Measurements from ENCODE around the gene NMD3. TPM values are rescaled to one million over a fixed set of nuclear protein-coding genes. Genes with fewer than 3 reads are reported as not detected.

Gene NMD3
- total RNA-seq, 1 experiment from 2014 or later: 61.7 TPM

GRCh38 chr3:161231861-161232260 is 10.8 kb downstream of the NMD3 start:
- H3K4me1 Mint-ChIP-seq (ENCODE audit: low read depth, unreplicated experiment): no peaks in the 10 kb centered on the region
- no peaks in the 10 kb centered on the region for H3K27me3 ChIP-seq (replicated peaks; ENCODE audit: control insufficient read depth, insufficient read depth, low read length)
- H3K4me3 Mint-ChIP-seq (ENCODE audit: unreplicated experiment): no peak overlapping the region
- no peak for TF ChIP-seq CTCF (IDR thresholded peaks at IDR 0.05; ENCODE audit: insufficient read depth in 1 of 2, low read depth in 1 of 2, low read length in 1 of 2, severe bottlenecking in 1 of 2, unreplicated experiment in 1 of 2)
- intact Hi-C loops (cut with micrococcal nuclease; ENCODE audit: unreplicated experiment): no loop called here
- no peaks in the 10 kb centered on the region for H3K4me1 ChIP-seq
- POLR2A ChIA-PET: no interaction called here
- no peak overlapping the region for H3K27ac Mint-ChIP-seq (ENCODE audit: unreplicated experiment)
- H3K36me3 Mint-ChIP-seq (ENCODE audit: insufficient read depth, unreplicated experiment): peaks cover 21% of the 10 kb centered on the region
- H3K27me3 Mint-ChIP-seq (ENCODE audit: insufficient read depth, unreplicated experiment): no peaks in the 10 kb centered on the region
- H3K4me3 ChIP-seq (ENCODE audit: low read depth, low read length): no peak overlapping the region
- H3K9me3 Mint-ChIP-seq (ENCODE audit: unreplicated experiment): no peaks in the 10 kb centered on the region
- no peak for DNase-seq
- no peaks in the 10 kb centered on the region for H3K9me3 ChIP-seq
- BruUV-seq (replicated peaks): no TSS peak
- H3K36me3 ChIP-seq (ENCODE audit: control insufficient read depth, insufficient read depth, low read length): no peaks in the 10 kb centered on the region; the same call in 1 of the 2 replicates
- CTCF ChIA-PET: no interaction called here

GRCh38 chr3:161233557-161233956 is 12.4 kb downstream of the NMD3 start:
- TF ChIP-seq CTCF (IDR thresholded peaks at IDR 0.05; ENCODE audit: insufficient read depth in 1 of 2, low read depth in 1 of 2, low read length in 1 of 2, severe bottlenecking in 1 of 2, unreplicated experiment in 1 of 2): no peak
- intact Hi-C loops (cut with micrococcal nuclease; ENCODE audit: unreplicated experiment): no loop called here
- ChIA-PET POLR2A (no interaction called here), CTCF (no interaction called here)
- no peaks in the 10 kb centered on the region for H3K4me1 ChIP-seq
- peaks cover 2% of the 10 kb centered on the region; the same call in 1 of the 2 replicates for H3K36me3 ChIP-seq (ENCODE audit: control insufficient read depth, insufficient read depth, low read length)
- BruUV-seq (replicated peaks): no TSS peak
- Mint-ChIP-seq H3K27ac (ENCODE audit: unreplicated experiment) (no peak overlapping the region), H3K27me3 (ENCODE audit: insufficient read depth, unreplicated experiment) (no peaks in the 10 kb centered on the region), H3K4me1 (ENCODE audit: low read depth, unreplicated experiment) (no peaks in the 10 kb centered on the region), H3K9me3 (ENCODE audit: unreplicated experiment) (no peaks in the 10 kb centered on the region), H3K4me3 (ENCODE audit: unreplicated experiment) (no peak overlapping the region), H3K36me3 (ENCODE audit: insufficient read depth, unreplicated experiment) (peaks cover 29% of the 10 kb centered on the region)
- no peaks in the 10 kb centered on the region for H3K27me3 ChIP-seq (replicated peaks; ENCODE audit: control insufficient read depth, insufficient read depth, low read length)
- no peak overlapping the region for H3K4me3 ChIP-seq (ENCODE audit: low read depth, low read length)
- DNase-seq: no peak
- no peaks in the 10 kb centered on the region for H3K9me3 ChIP-seq

GRCh38 chr3:161236240-161236639 is 15.1 kb downstream of the NMD3 start:
- Histone ChIP-seq H3K27me3 (replicated peaks; ENCODE audit: control insufficient read depth, insufficient read depth, low read length) (no peaks in the 10 kb centered on the region), H3K4me1 (no peaks in the 10 kb centered on the region), H3K36me3 (ENCODE audit: control insufficient read depth, insufficient read depth, low read length) (peaks cover 2% of the 10 kb centered on the region; the same call in 1 of the 2 replicates), H3K4me3 (ENCODE audit: low read depth, low read length) (no peak overlapping the region), H3K9me3 (no peaks in the 10 kb centered on the region)
- H3K4me1 Mint-ChIP-seq (ENCODE audit: low read depth, unreplicated experiment): no peaks in the 10 kb centered on the region
- no peaks in the 10 kb centered on the region for H3K27me3 Mint-ChIP-seq (ENCODE audit: insufficient read depth, unreplicated experiment)
- ChIA-PET POLR2A (no interaction called here), CTCF (no interaction called here)
- peaks cover 46% of the 10 kb centered on the region for H3K36me3 Mint-ChIP-seq (ENCODE audit: insufficient read depth, unreplicated experiment)
- TF ChIP-seq CTCF (IDR thresholded peaks at IDR 0.05; ENCODE audit: insufficient read depth in 1 of 2, low read depth in 1 of 2, low read length in 1 of 2, severe bottlenecking in 1 of 2, unreplicated experiment in 1 of 2): no peak
- DNase-seq: no peak
- H3K27ac Mint-ChIP-seq (ENCODE audit: unreplicated experiment): no peak overlapping the region
- H3K4me3 Mint-ChIP-seq (ENCODE audit: unreplicated experiment): no peak overlapping the region
- no peaks in the 10 kb centered on the region for H3K9me3 Mint-ChIP-seq (ENCODE audit: unreplicated experiment)
- no TSS peak for BruUV-seq (replicated peaks)
- intact Hi-C loops (cut with micrococcal nuclease; ENCODE audit: unreplicated experiment): no loop called here

Data from Caco-2 (cell line).